Measurements from ENCODE around the gene DDX3X.

- TF ChIP-seq, protein P1, sequence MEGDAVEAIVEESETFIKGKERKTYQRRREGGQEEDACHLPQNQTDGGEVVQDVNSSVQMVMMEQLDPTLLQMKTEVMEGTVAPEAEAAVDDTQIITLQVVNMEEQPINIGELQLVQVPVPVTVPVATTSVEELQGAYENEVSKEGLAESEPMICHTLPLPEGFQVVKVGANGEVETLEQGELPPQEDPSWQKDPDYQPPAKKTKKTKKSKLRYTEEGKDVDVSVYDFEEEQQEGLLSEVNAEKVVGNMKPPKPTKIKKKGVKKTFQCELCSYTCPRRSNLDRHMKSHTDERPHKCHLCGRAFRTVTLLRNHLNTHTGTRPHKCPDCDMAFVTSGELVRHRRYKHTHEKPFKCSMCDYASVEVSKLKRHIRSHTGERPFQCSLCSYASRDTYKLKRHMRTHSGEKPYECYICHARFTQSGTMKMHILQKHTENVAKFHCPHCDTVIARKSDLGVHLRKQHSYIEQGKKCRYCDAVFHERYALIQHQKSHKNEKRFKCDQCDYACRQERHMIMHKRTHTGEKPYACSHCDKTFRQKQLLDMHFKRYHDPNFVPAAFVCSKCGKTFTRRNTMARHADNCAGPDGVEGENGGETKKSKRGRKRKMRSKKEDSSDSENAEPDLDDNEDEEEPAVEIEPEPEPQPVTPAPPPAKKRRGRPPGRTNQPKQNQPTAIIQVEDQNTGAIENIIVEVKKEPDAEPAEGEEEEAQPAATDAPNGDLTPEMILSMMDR (IDR thresholded peaks at IDR 0.05; ENCODE audit: low read depth, low read length): no peak
- no peak for TF ChIP-seq EZH2phosphoT487 (IDR thresholded peaks at IDR 0.05; ENCODE audit: low read depth)
Measured at GRCh38 chrX:41339148-41339547, 5.2 kb downstream of the DDX3X start.

Data from OCI-LY3 (cell line).